Measurements from ENCODE around the gene MELTF.

Gene MELTF

DNA sequence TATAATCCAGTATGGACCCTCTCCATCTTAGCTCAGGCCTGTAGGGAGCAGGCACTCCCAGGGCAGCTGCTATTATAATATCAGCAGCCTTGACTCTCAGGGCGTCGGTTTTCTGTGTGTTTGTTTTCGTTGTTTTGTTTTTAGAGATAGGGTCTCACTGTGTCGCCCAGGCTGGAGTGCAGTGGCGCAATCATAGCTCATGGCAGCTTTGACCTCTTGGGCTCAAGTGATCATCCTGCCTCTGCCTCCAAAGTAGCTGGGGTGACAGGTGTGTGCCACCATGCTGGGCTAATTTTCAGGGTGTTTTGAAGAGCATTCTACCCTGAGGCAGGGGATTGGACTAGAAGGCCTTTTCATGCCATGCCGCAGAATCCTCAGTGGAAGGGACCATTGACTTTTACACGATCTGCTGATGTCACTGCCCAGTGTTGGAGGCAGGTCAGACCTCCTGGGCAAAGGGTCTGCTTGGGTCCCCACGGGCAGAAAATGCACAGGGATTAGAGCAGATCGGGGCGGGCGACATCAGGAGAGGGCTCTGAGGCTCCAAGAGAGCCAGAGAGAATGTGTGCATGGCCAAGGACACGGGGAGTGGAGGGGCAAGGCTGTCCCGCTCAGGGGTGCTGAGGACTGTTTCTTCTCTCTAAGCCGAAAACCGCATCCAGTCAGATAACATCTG, 7.8 kb downstream of the MELTF start:
- TF ChIP-seq POLR2AphosphoS5 (IDR thresholded peaks at IDR 0.05; ENCODE audit: low read depth, low read length) (no peak), SIN3A (IDR thresholded peaks at IDR 0.05; ENCODE audit: borderline replicate concordance, insufficient read depth, low read length) (no peak)

DNA sequence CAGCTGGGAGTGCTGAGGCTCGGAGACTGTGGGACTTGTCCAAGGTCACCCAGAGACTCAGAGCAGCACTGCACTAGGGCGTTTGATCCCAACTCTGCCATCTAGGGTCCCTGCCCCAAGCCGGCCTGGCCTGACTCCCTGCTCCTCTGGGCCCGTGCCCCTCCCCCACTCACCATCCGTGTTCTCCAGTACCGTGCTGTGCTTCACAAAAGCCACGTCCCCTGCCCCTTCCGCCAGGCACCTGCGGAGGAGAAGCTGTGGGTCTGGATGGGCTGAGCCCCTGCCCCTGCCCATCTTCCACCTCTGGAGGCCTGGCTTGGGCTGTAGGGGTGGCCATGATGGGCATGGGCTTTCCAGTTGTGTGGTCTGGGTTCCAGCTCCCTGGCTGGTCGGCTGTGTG, 8.4 kb downstream of the MELTF start:
- TF ChIP-seq SIN3A (IDR thresholded peaks at IDR 0.05; ENCODE audit: borderline replicate concordance, insufficient read depth, low read length) (no peak), POLR2AphosphoS5 (IDR thresholded peaks at IDR 0.05; ENCODE audit: low read depth, low read length) (no peak)

DNA sequence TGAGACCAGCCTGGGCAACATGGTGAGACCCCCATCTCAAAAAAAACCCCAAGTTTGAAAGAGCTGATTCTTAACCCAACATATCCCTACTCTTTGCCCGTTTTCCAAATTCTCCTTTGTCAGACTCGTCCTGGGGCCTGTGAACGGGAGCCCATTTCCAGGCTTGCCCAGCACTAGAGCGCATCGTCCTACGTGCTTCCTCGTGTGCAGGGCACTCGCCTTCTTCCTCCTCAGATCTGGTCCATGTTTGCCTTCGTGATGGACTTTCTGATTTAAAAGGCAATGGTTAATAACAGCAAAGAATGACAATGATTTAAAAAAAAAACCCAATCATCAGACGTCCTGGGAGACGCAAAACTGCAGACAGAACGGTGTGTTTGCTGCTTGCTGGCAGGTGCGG, 10.1 kb downstream of the MELTF start:
- TF ChIP-seq TAF1 (IDR thresholded peaks at IDR 0.05; ENCODE audit: borderline replicate concordance, insufficient read depth, low read length) (no peak), POLR2AphosphoS5 (IDR thresholded peaks at IDR 0.05; ENCODE audit: low read depth, low read length) (no peak), SIN3A (IDR thresholded peaks at IDR 0.05; ENCODE audit: borderline replicate concordance, insufficient read depth, low read length) (no peak), REST (IDR thresholded peaks at IDR 0.05; ENCODE audit: insufficient read depth in 1 of 2, low read depth in 2 of 2, low read length in 2 of 2) (no peak), FOXP2 (optimal IDR thresholded peaks at IDR 0.05; ENCODE audit: borderline replicate concordance, extremely low read depth, extremely low read length, insufficient read depth) (no peak)

- TF ChIP-seq FOXP2 (optimal IDR thresholded peaks at IDR 0.05; ENCODE audit: borderline replicate concordance, extremely low read depth, extremely low read length, insufficient read depth) (no peak), SIN3A (IDR thresholded peaks at IDR 0.05; ENCODE audit: borderline replicate concordance, insufficient read depth, low read length) (no peak), TAF1 (IDR thresholded peaks at IDR 0.05; ENCODE audit: borderline replicate concordance, insufficient read depth, low read length) (no peak), POLR2AphosphoS5 (IDR thresholded peaks at IDR 0.05; ENCODE audit: low read depth, low read length) (no peak), REST (IDR thresholded peaks at IDR 0.05; ENCODE audit: insufficient read depth in 1 of 2, low read depth in 2 of 2, low read length in 2 of 2) (no peak)
Measured at GRCh38 chr3:197019021-197019420, 10.6 kb downstream of the MELTF start.

DNA sequence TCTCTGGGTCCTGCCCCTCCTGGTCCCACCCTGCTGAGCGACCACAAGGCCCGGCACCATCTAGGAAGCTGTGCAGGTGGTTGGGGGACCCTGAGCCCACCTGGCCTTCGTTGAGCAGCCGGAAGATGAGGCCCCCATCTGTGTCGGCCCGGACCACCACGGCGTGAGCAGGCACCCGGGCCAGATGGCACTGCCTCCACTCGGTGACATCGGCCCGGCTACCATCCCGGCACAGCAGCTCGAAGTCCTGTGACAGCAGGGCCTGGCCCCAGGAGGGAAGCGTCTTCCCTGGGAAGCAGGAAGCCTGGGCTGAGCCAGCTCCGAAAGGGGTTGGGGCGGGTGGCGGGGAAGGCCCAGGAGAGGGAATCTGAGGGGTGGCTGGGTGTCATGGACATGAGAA, 12.6 kb downstream of the MELTF start:
- no peak for TF ChIP-seq TAF1 (IDR thresholded peaks at IDR 0.05; ENCODE audit: borderline replicate concordance, insufficient read depth, low read length)
- no peak for TF ChIP-seq FOXP2 (optimal IDR thresholded peaks at IDR 0.05; ENCODE audit: borderline replicate concordance, extremely low read depth, extremely low read length, insufficient read depth)
- TF ChIP-seq REST (IDR thresholded peaks at IDR 0.05; ENCODE audit: insufficient read depth in 1 of 2, low read depth in 2 of 2, low read length in 2 of 2), result no peak
- TF ChIP-seq SIN3A (IDR thresholded peaks at IDR 0.05; ENCODE audit: borderline replicate concordance, insufficient read depth, low read length), result no peak
- TF ChIP-seq POLR2AphosphoS5 (IDR thresholded peaks at IDR 0.05; ENCODE audit: low read depth, low read length), result no peak

DNA sequence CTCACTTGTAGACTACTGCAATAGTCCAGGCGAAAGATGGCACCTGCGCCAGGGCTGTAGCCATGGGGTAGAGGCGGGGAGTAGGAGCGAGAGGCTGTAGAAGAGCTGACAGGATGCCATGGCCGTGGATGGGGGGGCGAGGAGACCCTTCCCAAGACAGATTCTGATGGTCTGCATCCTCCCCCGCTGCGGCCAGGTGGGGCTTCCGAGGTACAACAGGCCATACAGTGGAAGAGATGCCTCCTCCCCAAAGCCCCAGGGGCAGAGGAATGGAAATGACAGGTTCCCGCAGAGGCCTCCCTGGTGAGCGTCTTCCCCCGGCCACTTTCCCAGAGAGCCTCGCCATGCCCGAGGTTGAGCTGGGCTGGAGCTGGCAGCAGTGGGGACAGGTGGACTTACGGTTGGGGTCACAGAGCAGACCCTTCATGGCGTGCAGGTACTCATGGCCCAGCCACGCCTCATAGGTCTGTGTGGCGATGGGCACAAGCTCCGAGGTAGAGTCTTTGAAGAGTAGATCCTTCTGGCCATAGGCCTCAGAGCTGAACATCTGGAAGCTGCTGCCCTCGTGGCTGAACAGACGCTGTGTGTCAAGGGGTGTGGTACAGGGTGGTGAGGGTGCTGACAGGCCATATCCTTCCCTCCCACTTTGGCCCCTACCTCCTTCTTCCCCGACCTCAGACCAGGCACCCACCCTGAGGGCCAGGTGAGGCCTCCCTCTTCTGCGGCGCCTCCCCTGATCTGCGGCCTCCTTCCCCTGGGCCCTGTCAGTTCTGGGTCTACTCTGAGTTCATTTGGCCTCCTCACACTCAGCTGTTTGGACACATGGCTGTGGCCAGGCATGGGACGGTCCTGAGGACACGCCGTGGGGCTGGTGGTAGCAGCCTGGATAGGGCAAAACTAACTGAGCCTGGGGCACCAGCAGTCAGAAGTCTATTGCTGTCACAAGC, 13.6 kb downstream of the MELTF start:
- TF ChIP-seq TAF1 (IDR thresholded peaks at IDR 0.05; ENCODE audit: borderline replicate concordance, insufficient read depth, low read length) (no peak), POLR2AphosphoS5 (IDR thresholded peaks at IDR 0.05; ENCODE audit: low read depth, low read length) (no peak), REST (IDR thresholded peaks at IDR 0.05; ENCODE audit: insufficient read depth in 1 of 2, low read depth in 2 of 2, low read length in 2 of 2) (no peak), SIN3A (IDR thresholded peaks at IDR 0.05; ENCODE audit: borderline replicate concordance, insufficient read depth, low read length) (no peak), FOXP2 (optimal IDR thresholded peaks at IDR 0.05; ENCODE audit: borderline replicate concordance, extremely low read depth, extremely low read length, insufficient read depth) (no peak)
